ENCODE measurements around the gene MS4A2. TPM values are rescaled to one million over a fixed set of nuclear protein-coding genes. Genes with fewer than 3 reads are reported as not detected.

MS4A2 gene
- total RNA-seq, 1 experiment from 2014 or later = not detected

- CTCF ChIA-PET = no interaction called here
Measured at GRCh38 chr11:60143768-60144167, 55.3 kb downstream of the MS4A2 start.

More at GRCh38 chr11:60143768-60144167, 55.3 kb downstream of the MS4A2 start:
- H3K27ac ChIP-seq (ENCODE audit: low read depth, low read length) = no peak overlapping the region
- no TSS peak for BruUV-seq (replicated peaks)
- no peak for ATAC-seq
- no peak overlapping the region for H3K9ac ChIP-seq (ENCODE audit: low read length)
- no peaks in the 10 kb centered on the region for H3K9me3 ChIP-seq (ENCODE audit: control insufficient read depth in 1 of 2, insufficient read depth in 1 of 2, low read depth in 1 of 2, low read length in 2 of 2)
- no peak for DNase-seq (ENCODE audit: low read depth, low spot score)
- TF ChIP-seq FOSL1 (IDR thresholded peaks at IDR 0.05; ENCODE audit: low read depth) = no peak
- no peak for TF ChIP-seq ZNF274 (IDR thresholded peaks at IDR 0.05; ENCODE audit: low read depth, low read length)
- TF ChIP-seq ZFX (IDR thresholded peaks at IDR 0.05) = no peak
- TF ChIP-seq TCF7L2 (IDR thresholded peaks at IDR 0.05; ENCODE audit: borderline replicate concordance, extremely low read depth, insufficient read depth, insufficient read length) = no peak
- TF ChIP-seq ATF3 (IDR thresholded peaks at IDR 0.05) = no peak
- TF ChIP-seq POLR2A (IDR thresholded peaks at IDR 0.05; ENCODE audit: borderline replicate concordance, extremely low read depth, insufficient read depth, insufficient read length) = no peak
- TF ChIP-seq EGR1 (IDR thresholded peaks at IDR 0.05; ENCODE audit: low read depth) = no peak
- no peak for TF ChIP-seq MAX (IDR thresholded peaks at IDR 0.05)
- no peak for TF ChIP-seq SRF (IDR thresholded peaks at IDR 0.05; ENCODE audit: low read depth)
- no peak for TF ChIP-seq EZH2phosphoT487 (IDR thresholded peaks at IDR 0.05; ENCODE audit: borderline replicate concordance)
- TF ChIP-seq REST (IDR thresholded peaks at IDR 0.05; ENCODE audit: low read depth) = no peak
- no peak for TF ChIP-seq EZH2 (IDR thresholded peaks at IDR 0.05)
- no peak for TF ChIP-seq YY1 (IDR thresholded peaks at IDR 0.05; ENCODE audit: extremely low read depth, insufficient replicate concordance, low read depth, low read length)
- no peak for TF ChIP-seq SP1 (IDR thresholded peaks at IDR 0.05; ENCODE audit: low read depth)
- TF ChIP-seq POLR2AphosphoS5 (IDR thresholded peaks at IDR 0.05; ENCODE audit: low read depth, low read length) = no peak
- TF ChIP-seq JUND (IDR thresholded peaks at IDR 0.05) = no peak
- no peak for TF ChIP-seq CTCF (IDR thresholded peaks at IDR 0.05 in 2 of 3, conservative IDR thresholded peaks at IDR 0.05 in 1 of 3; ENCODE audit: borderline replicate concordance in 1 of 3, insufficient read depth in 1 of 3, low read depth in 2 of 3, low read length in 2 of 3)
- no peak for TF ChIP-seq RAD21 (IDR thresholded peaks at IDR 0.05; ENCODE audit: low read depth)
- no peak for TF ChIP-seq ZBTB33 (IDR thresholded peaks at IDR 0.05; ENCODE audit: extremely low read depth, insufficient replicate concordance, low read length)
- H2AFZ ChIP-seq (ENCODE audit: low read depth, low read length, poor library complexity, severe bottlenecking) = no peak overlapping the region
- ChIA-PET POLR2A (no interaction called here), RAD21 (ENCODE audit: low non-redundant PET in 1 of 2, low total read pairs in 2 of 2, uncharacterized antibody in 2 of 2, unreplicated experiment in 2 of 2) (no interaction called here)
- H3K4me1 ChIP-seq (ENCODE audit: control insufficient read depth in 1 of 2, insufficient read depth in 2 of 2, low read length in 2 of 2) = no peaks in the 10 kb centered on the region
- H3K36me3 ChIP-seq (ENCODE audit: control insufficient read depth in 1 of 2, insufficient read depth in 2 of 2, low read length in 2 of 2) = no peaks in the 10 kb centered on the region
- no peaks in the 10 kb centered on the region for H3K9me2 ChIP-seq (ENCODE audit: insufficient read depth)
- H3K79me2 ChIP-seq (ENCODE audit: insufficient read depth, low read length) = no peaks in the 10 kb centered on the region
- no peak overlapping the region for H3K4me3 ChIP-seq (replicated peaks in 1 of 2; ENCODE audit: low read depth in 1 of 2, low read length in 2 of 2)
- no peak overlapping the region for H3K4me2 ChIP-seq (ENCODE audit: low read length)
- intact Hi-C loops (cut with micrococcal nuclease) = no loop called here
- no peaks in the 10 kb centered on the region for H3K27me3 ChIP-seq (ENCODE audit: insufficient read depth, low read length)
- no peaks in the 10 kb centered on the region for H4K20me1 ChIP-seq (ENCODE audit: insufficient read depth)

All from HCT116 (cell line).